Astrocyte (in vitro differentiated cells and primary cell): ENCODE results near the gene KRTCAP2.

ENCODE experiments used
- EZH2 ChIP-seq: IDR thresholded peaks from 2 replicates; pipeline ENCODE4 v1.6.1; 2012; ENCODE audit warnings: mild to moderate bottlenecking, low read length, inconsistent platforms; ENCODE audit not compliant: insufficient read depth
- TF ChIP-seq, protein P1 (sequence below): IDR thresholded peaks from 2 replicates; pipeline ENCODE4 v1.5.1; 2011; ENCODE audit warnings: low read depth, mild to moderate bottlenecking, inconsistent platforms, low read length, moderate library complexity; ENCODE audit not compliant: insufficient read depth

DNA sequence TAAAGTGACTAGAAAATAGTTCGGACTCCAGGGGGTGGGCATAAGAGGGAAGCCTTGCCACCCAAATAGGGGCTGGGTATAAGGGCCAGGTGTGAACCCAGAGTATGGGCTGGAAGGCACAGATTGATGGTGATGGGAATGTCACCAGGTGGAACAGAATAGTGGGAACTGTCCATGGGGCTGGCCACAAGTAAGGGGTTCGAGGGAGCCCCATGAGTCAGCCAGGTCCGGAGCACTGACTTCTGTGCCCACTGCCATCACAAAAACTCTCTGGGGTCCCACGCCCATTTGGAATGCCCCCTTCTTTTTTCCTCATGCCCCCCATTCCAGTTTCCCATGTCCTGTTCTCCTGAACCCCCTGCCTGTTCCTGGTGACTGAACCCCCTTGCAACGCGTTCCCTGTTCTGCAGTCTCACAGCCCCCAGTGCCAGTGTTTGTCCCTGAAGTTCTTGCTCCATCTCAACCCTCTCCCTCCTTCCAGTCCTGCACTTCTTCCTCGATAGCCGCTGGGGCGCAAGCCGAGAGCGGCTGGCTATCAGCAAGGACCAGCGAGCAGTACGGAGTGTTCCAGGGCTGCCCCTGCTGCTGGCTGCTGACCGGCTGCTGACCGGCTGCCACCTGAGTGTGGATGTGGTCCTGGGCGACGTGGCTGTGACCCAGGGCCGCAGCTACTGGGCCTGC, 8.4 kb upstream of the KRTCAP2 start:
- TF ChIP-seq, protein P1, sequence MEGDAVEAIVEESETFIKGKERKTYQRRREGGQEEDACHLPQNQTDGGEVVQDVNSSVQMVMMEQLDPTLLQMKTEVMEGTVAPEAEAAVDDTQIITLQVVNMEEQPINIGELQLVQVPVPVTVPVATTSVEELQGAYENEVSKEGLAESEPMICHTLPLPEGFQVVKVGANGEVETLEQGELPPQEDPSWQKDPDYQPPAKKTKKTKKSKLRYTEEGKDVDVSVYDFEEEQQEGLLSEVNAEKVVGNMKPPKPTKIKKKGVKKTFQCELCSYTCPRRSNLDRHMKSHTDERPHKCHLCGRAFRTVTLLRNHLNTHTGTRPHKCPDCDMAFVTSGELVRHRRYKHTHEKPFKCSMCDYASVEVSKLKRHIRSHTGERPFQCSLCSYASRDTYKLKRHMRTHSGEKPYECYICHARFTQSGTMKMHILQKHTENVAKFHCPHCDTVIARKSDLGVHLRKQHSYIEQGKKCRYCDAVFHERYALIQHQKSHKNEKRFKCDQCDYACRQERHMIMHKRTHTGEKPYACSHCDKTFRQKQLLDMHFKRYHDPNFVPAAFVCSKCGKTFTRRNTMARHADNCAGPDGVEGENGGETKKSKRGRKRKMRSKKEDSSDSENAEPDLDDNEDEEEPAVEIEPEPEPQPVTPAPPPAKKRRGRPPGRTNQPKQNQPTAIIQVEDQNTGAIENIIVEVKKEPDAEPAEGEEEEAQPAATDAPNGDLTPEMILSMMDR: no peak
- no peak for TF ChIP-seq EZH2
